ENCODE results near the gene GLRX5.
"Not testable (repeated sequence)": the region's sequence is repeated elsewhere in the genome, so short reads cannot be mapped to it uniquely, and the experiment has no call there.

DNA sequence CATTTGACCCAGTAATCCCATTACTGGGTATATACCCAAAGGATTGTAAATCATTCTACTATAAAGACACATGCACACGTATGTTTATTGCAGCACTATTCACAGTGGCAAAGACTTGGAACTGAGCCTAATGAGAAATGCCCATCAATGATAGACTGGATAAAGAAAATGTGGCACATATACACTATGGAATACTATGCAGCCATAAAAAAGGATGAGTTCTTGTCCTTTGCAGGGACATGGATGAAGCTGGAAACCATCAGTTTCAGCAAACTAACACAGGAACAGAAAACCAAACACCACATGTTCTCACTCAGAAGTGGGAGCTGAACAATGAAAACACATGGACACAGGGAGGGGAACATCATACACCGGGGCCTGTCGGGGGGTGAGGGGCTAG is 56.3 kb downstream of the GLRX5 start:
- TF ChIP-seq, protein P1, sequence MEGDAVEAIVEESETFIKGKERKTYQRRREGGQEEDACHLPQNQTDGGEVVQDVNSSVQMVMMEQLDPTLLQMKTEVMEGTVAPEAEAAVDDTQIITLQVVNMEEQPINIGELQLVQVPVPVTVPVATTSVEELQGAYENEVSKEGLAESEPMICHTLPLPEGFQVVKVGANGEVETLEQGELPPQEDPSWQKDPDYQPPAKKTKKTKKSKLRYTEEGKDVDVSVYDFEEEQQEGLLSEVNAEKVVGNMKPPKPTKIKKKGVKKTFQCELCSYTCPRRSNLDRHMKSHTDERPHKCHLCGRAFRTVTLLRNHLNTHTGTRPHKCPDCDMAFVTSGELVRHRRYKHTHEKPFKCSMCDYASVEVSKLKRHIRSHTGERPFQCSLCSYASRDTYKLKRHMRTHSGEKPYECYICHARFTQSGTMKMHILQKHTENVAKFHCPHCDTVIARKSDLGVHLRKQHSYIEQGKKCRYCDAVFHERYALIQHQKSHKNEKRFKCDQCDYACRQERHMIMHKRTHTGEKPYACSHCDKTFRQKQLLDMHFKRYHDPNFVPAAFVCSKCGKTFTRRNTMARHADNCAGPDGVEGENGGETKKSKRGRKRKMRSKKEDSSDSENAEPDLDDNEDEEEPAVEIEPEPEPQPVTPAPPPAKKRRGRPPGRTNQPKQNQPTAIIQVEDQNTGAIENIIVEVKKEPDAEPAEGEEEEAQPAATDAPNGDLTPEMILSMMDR (IDR thresholded peaks at IDR 0.05) = not testable (repeated sequence)
- not testable (repeated sequence) for TF ChIP-seq POLR2AphosphoS5, EP300 (IDR thresholded peaks at IDR 0.05)
